NCI-H69 (cell line): ENCODE results near the gene NSF.
"Not testable (repeated sequence)": the region's sequence is repeated elsewhere in the genome, so short reads cannot be mapped to it uniquely, and the experiment has no call there.

ENCODE experiments used
- DNase-seq: peaks from one replicate; lab custom pipeline; 2025; lab: John Stamatoyannopoulos, UW

The NSF gene

GRCh38 chr17:46756081-46756735 is 165.7 kb downstream of the NSF start:
- DNase-seq: no peak

GRCh38 chr17:46756861-46757260 is 166.4 kb downstream of the NSF start:
- no peak for DNase-seq

GRCh38 chr17:46757588-46757987 is 167.1 kb downstream of the NSF start:
- not testable (repeated sequence) for DNase-seq

GRCh38 chr17:46758614-46759013 is 168.1 kb downstream of the NSF start:
- DNase-seq: no peak

- DNase-seq: no peak
These were observed 168.7 kb downstream of the NSF start for GRCh38 chr17:46759141-46759540.

GRCh38 chr17:46763416-46763815 is 172.9 kb downstream of the NSF start:
- DNase-seq: no peak

- no peak for DNase-seq
These were observed 173.7 kb downstream of the NSF start for GRCh38 chr17:46764000-46764708.

GRCh38 chr17:46764709-46765401 is 174.4 kb downstream of the NSF start:
- peak; percentile 54 for DNase-seq

GRCh38 chr17:46765453-46765852 is 175.0 kb downstream of the NSF start:
- no peak for DNase-seq

- peak; percentile 25 for DNase-seq
These were observed 176.3 kb downstream of the NSF start for GRCh38 chr17:46766493-46767491.

- no peak for DNase-seq
These were observed 178.0 kb downstream of the NSF start for GRCh38 chr17:46768540-46768870.

- not testable (repeated sequence) for DNase-seq
These were observed 178.4 kb downstream of the NSF start for GRCh38 chr17:46768896-46769295.

- DNase-seq: no peak
These were observed 179.3 kb downstream of the NSF start for GRCh38 chr17:46769531-46770438.

GRCh38 chr17:46770439-46770817 is 180.0 kb downstream of the NSF start:
- DNase-seq: no peak

- DNase-seq: peak; percentile 58
These were observed 180.5 kb downstream of the NSF start for GRCh38 chr17:46770818-46771560.

- peak; percentile 74 for DNase-seq
These were observed 181.3 kb downstream of the NSF start for GRCh38 chr17:46771561-46772474.

- DNase-seq: peak; percentile 93
These were observed 182.2 kb downstream of the NSF start for GRCh38 chr17:46772475-46773220.

- DNase-seq: peak; percentile 32
These were observed 182.7 kb downstream of the NSF start for GRCh38 chr17:46773221-46773605.
